ENCODE measurements around the gene MSL1.
"Not testable (repeated sequence)": the region's sequence is repeated elsewhere in the genome, so short reads cannot be mapped to it uniquely, and the experiment has no call there.

Gene MSL1

GRCh38 chr17:40139566-40140058 lies 17.8 kb downstream of the MSL1 start:
- H3K36me3 Mint-ChIP-seq (ENCODE audit: insufficient read depth), result peaks cover 47% of the 10 kb centered on the region
- peaks cover 35% of the 10 kb centered on the region for H3K4me1 Mint-ChIP-seq
- H3K27me3 Mint-ChIP-seq, result no peaks in the 10 kb centered on the region
- H3K27ac Mint-ChIP-seq (ENCODE audit: low read depth), result peak overlapping the region; percentile 99
- H3K4me3 Mint-ChIP-seq, result peak overlapping the region; percentile 78
- no peaks in the 10 kb centered on the region for H3K9me3 Mint-ChIP-seq
- peak; percentile 5 for ATAC-seq (replicated peaks; ENCODE audit: extremely low read depth, poor library complexity, severe bottlenecking)
- DNase-seq (ENCODE audit: low spot score in 2 of 2), result no peak

- Mint-ChIP-seq H3K36me3 (ENCODE audit: insufficient read depth) (peaks cover 55% of the 10 kb centered on the region), H3K4me1 (peaks cover 44% of the 10 kb centered on the region)
- H3K4me3 Mint-ChIP-seq; H3K9me3 Mint-ChIP-seq; ATAC-seq (replicated peaks; ENCODE audit: extremely low read depth, poor library complexity, severe bottlenecking); H3K27ac Mint-ChIP-seq (ENCODE audit: low read depth); H3K27me3 Mint-ChIP-seq; DNase-seq (ENCODE audit: low spot score in 2 of 2): not testable (repeated sequence)
Observed at GRCh38 chr17:40143166-40143565, 21.4 kb downstream of the MSL1 start.

- Mint-ChIP-seq H3K4me3 (no peak overlapping the region), H3K36me3 (ENCODE audit: insufficient read depth) (peaks cover 58% of the 10 kb centered on the region), H3K4me1 (peaks cover 43% of the 10 kb centered on the region), H3K27me3 (no peaks in the 10 kb centered on the region), H3K9me3 (no peaks in the 10 kb centered on the region), H3K27ac (ENCODE audit: low read depth) (no peak overlapping the region)
- ATAC-seq (replicated peaks; ENCODE audit: extremely low read depth, poor library complexity, severe bottlenecking), result no peak
- no peak for DNase-seq (ENCODE audit: low spot score in 2 of 2)
Observed at GRCh38 chr17:40145476-40145875, 23.7 kb downstream of the MSL1 start.

- H3K27ac Mint-ChIP-seq (ENCODE audit: low read depth), result no peak overlapping the region
Observed at GRCh38 chr17:40148527-40148926, 26.8 kb downstream of the MSL1 start.

DNA sequence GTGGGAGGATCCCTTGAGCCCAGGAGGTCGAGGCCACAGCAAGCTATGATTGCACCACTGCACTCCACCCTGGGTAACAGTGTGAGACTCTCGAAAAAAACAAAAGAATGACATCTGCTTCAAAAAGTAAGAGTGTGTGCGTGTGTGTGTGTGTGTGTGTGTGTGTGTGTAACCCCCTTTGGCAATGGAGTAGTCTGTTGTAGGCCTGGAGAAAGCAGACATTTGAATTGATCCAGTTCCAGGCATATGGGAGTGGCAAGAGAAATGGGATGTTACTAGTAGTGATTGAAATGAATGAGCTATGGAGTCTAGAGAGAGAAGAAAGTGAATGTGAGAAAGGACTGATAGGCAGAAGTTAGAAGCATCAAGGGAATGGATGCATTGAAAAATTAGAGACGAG lies 28.5 kb downstream of the MSL1 start:
- Mint-ChIP-seq H3K4me3 (no peak overlapping the region), H3K9me3 (no peaks in the 10 kb centered on the region), H3K36me3 (ENCODE audit: insufficient read depth) (peaks cover 66% of the 10 kb centered on the region), H3K27me3 (no peaks in the 10 kb centered on the region), H3K4me1 (peaks cover 28% of the 10 kb centered on the region), H3K27ac (ENCODE audit: low read depth) (no peak overlapping the region)
- DNase-seq (ENCODE audit: low spot score in 2 of 2), result no peak
- no peak for ATAC-seq (replicated peaks; ENCODE audit: extremely low read depth, poor library complexity, severe bottlenecking)

More at GRCh38 chr17:40148527-40148926, 26.8 kb downstream of the MSL1 start:
- Mint-ChIP-seq H3K4me1 (peaks cover 30% of the 10 kb centered on the region), H3K4me3 (no peak overlapping the region), H3K36me3 (ENCODE audit: insufficient read depth) (peaks cover 57% of the 10 kb centered on the region), H3K9me3 (no peaks in the 10 kb centered on the region), H3K27me3 (no peaks in the 10 kb centered on the region)
- DNase-seq (ENCODE audit: low spot score in 2 of 2) (no peak), ATAC-seq (replicated peaks; ENCODE audit: extremely low read depth, poor library complexity, severe bottlenecking) (no peak)

- no peaks in the 10 kb centered on the region for H3K9me3 Mint-ChIP-seq
- H3K27ac Mint-ChIP-seq (ENCODE audit: low read depth), result no peak overlapping the region
- H3K27me3 Mint-ChIP-seq, result no peaks in the 10 kb centered on the region
- H3K4me1 Mint-ChIP-seq, result peaks cover 31% of the 10 kb centered on the region
- H3K4me3 Mint-ChIP-seq, result no peak overlapping the region
- no peak for ATAC-seq (replicated peaks; ENCODE audit: extremely low read depth, poor library complexity, severe bottlenecking)
- no peak for DNase-seq (ENCODE audit: low spot score in 2 of 2)
- H3K36me3 Mint-ChIP-seq (ENCODE audit: insufficient read depth), result peaks cover 58% of the 10 kb centered on the region
Observed at GRCh38 chr17:40151414-40151963, 29.7 kb downstream of the MSL1 start.

DNA sequence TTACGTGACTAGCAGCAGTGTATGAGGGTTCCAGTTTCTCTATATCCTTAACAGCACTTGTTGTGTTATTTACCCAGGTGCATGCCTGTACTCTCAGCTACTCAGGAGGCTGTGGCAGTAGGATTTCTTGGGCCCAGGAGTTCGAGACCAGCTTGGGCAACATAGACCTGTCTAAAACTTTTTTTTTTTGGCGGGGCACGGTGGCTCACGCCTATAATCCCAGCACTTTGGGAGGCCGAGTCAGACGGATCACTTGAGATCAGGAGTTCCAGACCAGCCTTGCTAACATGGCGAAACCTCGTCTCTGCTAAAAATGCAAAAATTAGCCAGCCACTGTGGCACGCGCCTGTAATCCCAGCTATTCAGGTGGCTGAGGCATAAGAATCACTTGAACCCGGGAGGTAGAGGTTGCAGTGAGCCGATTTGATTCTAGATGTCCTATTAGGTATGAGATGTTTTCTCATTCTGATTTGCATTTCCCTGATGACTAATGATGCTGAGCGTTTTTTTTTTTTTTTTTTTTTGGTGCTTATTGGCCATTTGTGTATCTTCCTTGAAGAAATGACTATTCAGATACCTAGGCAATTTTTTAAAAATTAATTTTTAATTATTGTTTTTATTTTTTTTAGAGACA lies 31.9 kb downstream of the MSL1 start:
- H3K27ac Mint-ChIP-seq (ENCODE audit: low read depth), result no peak overlapping the region
- DNase-seq (ENCODE audit: low spot score in 2 of 2) (no peak), ATAC-seq (replicated peaks; ENCODE audit: extremely low read depth, poor library complexity, severe bottlenecking) (no peak)
- no peaks in the 10 kb centered on the region for H3K27me3 Mint-ChIP-seq
- no peaks in the 10 kb centered on the region for H3K9me3 Mint-ChIP-seq
- H3K4me1 Mint-ChIP-seq, result peaks cover 31% of the 10 kb centered on the region
- peaks cover 49% of the 10 kb centered on the region for H3K36me3 Mint-ChIP-seq (ENCODE audit: insufficient read depth)
- H3K4me3 Mint-ChIP-seq, result no peak overlapping the region

GRCh38 chr17:40157973-40158372 lies 36.2 kb downstream of the MSL1 start:
- Mint-ChIP-seq H3K9me3 (no peaks in the 10 kb centered on the region), H3K4me1 (peaks cover 22% of the 10 kb centered on the region), H3K27me3 (no peaks in the 10 kb centered on the region), H3K27ac (ENCODE audit: low read depth) (peak overlapping the region; percentile 49), H3K4me3 (no peak overlapping the region), H3K36me3 (ENCODE audit: insufficient read depth) (peaks cover 43% of the 10 kb centered on the region)
- no peak for ATAC-seq (replicated peaks; ENCODE audit: extremely low read depth, poor library complexity, severe bottlenecking)
- DNase-seq (ENCODE audit: low spot score in 2 of 2), result no peak

- Mint-ChIP-seq H3K4me3 (no peak overlapping the region), H3K4me1 (peaks cover 19% of the 10 kb centered on the region), H3K27me3 (no peaks in the 10 kb centered on the region), H3K9me3 (no peaks in the 10 kb centered on the region), H3K36me3 (ENCODE audit: insufficient read depth) (peaks cover 42% of the 10 kb centered on the region), H3K27ac (ENCODE audit: low read depth) (no peak overlapping the region)
- DNase-seq (ENCODE audit: low spot score in 2 of 2), result no peak
- no peak for ATAC-seq (replicated peaks; ENCODE audit: extremely low read depth, poor library complexity, severe bottlenecking)
Observed at GRCh38 chr17:40158438-40159013, 36.8 kb downstream of the MSL1 start.

GRCh38 chr17:40159456-40159855 lies 37.7 kb downstream of the MSL1 start:
- Mint-ChIP-seq H3K4me1 (peaks cover 19% of the 10 kb centered on the region), H3K9me3 (no peaks in the 10 kb centered on the region), H3K27ac (ENCODE audit: low read depth) (no peak overlapping the region), H3K36me3 (ENCODE audit: insufficient read depth) (peaks cover 41% of the 10 kb centered on the region), H3K27me3 (no peaks in the 10 kb centered on the region), H3K4me3 (no peak overlapping the region)
- ATAC-seq (replicated peaks; ENCODE audit: extremely low read depth, poor library complexity, severe bottlenecking), result no peak
- no peak for DNase-seq (ENCODE audit: low spot score in 2 of 2)

DNA sequence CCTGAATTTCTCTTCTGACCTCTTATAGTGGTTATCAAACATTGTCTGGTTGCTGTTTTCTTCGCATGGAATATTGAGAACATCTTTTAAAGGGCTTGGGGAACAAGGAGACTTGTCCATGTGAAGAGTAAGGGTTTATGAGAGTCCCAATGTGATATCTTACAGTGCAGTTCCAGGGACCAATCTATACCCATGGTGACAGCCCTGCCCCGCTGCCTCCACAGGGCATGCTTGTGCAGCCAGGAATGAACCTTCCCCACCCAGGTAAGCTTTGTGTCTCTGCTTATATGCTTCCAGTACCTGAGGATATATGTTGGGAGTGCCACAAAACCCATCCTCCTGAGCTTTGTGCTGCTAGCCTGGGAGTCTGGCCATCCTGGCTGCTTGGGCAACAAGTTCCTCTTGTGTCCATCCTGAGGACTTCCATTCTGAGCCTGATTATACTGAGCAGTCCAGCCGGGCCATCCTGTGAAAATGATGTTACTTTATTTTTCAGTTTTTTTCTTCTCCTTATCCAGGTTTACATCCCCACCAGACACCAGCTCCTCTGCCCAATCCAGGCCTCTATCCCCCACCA lies 46.0 kb downstream of the MSL1 start:
- peaks cover 71% of the 10 kb centered on the region for H3K36me3 Mint-ChIP-seq (ENCODE audit: insufficient read depth)
- DNase-seq (ENCODE audit: low spot score in 2 of 2) (no peak), ATAC-seq (replicated peaks; ENCODE audit: extremely low read depth, poor library complexity, severe bottlenecking) (no peak)
- no peak overlapping the region for H3K4me3 Mint-ChIP-seq
- H3K9me3 Mint-ChIP-seq, result no peaks in the 10 kb centered on the region
- H3K4me1 Mint-ChIP-seq, result peaks cover 10% of the 10 kb centered on the region
- H3K27ac Mint-ChIP-seq (ENCODE audit: low read depth), result peak overlapping the region; percentile 35
- no peaks in the 10 kb centered on the region for H3K27me3 Mint-ChIP-seq

GRCh38 chr17:40168262-40168832 lies 46.6 kb downstream of the MSL1 start:
- peak in 1 of 2 donors; percentile 20 for DNase-seq (ENCODE audit: low spot score in 2 of 2)
- H3K27ac Mint-ChIP-seq (ENCODE audit: low read depth), result peak overlapping the region; percentile 35
- H3K4me1 Mint-ChIP-seq, result peaks cover 10% of the 10 kb centered on the region
- H3K4me3 Mint-ChIP-seq, result no peak overlapping the region
- H3K36me3 Mint-ChIP-seq (ENCODE audit: insufficient read depth), result peaks cover 67% of the 10 kb centered on the region
- no peaks in the 10 kb centered on the region for H3K9me3 Mint-ChIP-seq
- ATAC-seq (replicated peaks; ENCODE audit: extremely low read depth, poor library complexity, severe bottlenecking), result peak; percentile 65
- no peaks in the 10 kb centered on the region for H3K27me3 Mint-ChIP-seq

Measured in central memory CD8-positive, alpha-beta T cell (primary cell).